ENCODE data around the gene ADGRE2. TPM values are rescaled to one million over a fixed set of nuclear protein-coding genes. Genes with fewer than 3 reads are reported as not detected.

The ADGRE2 gene
- total and polyA plus RNA-seq, 4 donors = 0.40 to 5.3 (median 1.2) TPM

- DNase-seq (ENCODE audit: low spot score) = no peak
- TF ChIP-seq TAF1 (conservative IDR thresholded peaks at IDR 0.05) = no peak
- no peaks in the 10 kb centered on the region for H3K4me1 ChIP-seq (ENCODE audit: control insufficient read depth in 4 of 4, insufficient read depth in 4 of 4, low read length in 3 of 4)
- peaks cover 20 to 69% (median 64%) of the 10 kb centered on the region in 4 donors for H3K36me3 ChIP-seq (ENCODE audit: control insufficient read depth in 4 of 4, insufficient read depth in 3 of 4, low read depth in 1 of 4, low read length in 3 of 4)
- no peak overlapping the region for H3K27ac ChIP-seq (ENCODE audit: low read depth in 1 of 2, low read length in 2 of 2)
- peaks cover 47 to 84% (median 76%) of the 10 kb centered on the region in 4 donors for H3K9me3 ChIP-seq (ENCODE audit: control insufficient read depth in 4 of 4, low read length in 3 of 4)
- no peak overlapping the region for H3K9ac ChIP-seq (ENCODE audit: low read depth in 1 of 2, low read length in 2 of 2)
- H3K4me3 ChIP-seq (ENCODE audit: low read depth in 1 of 3, low read length in 3 of 3) = peak overlapping the region in 2 of 3 donors; percentile 62 to 87
- 96% methylated on average over 18 of the region's 18 CpGs for WGBS
- no peaks in the 10 kb centered on the region for H3K27me3 ChIP-seq (ENCODE audit: control insufficient read depth in 4 of 4, insufficient read depth in 4 of 4, low read length in 3 of 4)
Observed at GRCh38 chr19:14718522-14719116, 59.7 kb downstream of the ADGRE2 start.

GRCh38 chr19:14715841-14716240 lies 62.5 kb downstream of the ADGRE2 start:
- H3K27me3 ChIP-seq (ENCODE audit: control insufficient read depth in 4 of 4, insufficient read depth in 4 of 4, low read length in 3 of 4) = no peaks in the 10 kb centered on the region
- H3K9ac ChIP-seq (ENCODE audit: low read depth in 1 of 2, low read length in 2 of 2) = no peak overlapping the region
- no peak overlapping the region for H3K27ac ChIP-seq (ENCODE audit: low read depth in 1 of 2, low read length in 2 of 2)
- no peak for TF ChIP-seq YY1 (IDR thresholded peaks at IDR 0.05)
- no peak for TF ChIP-seq ATF3 (IDR thresholded peaks at IDR 0.05)
- TF ChIP-seq FOXA2 (IDR thresholded peaks at IDR 0.05) = no peak
- TF ChIP-seq RAD21 (IDR thresholded peaks at IDR 0.05) = no peak
- 96% methylated on average over 4 of the region's 4 CpGs for WGBS
- H3K36me3 ChIP-seq (ENCODE audit: control insufficient read depth in 4 of 4, insufficient read depth in 3 of 4, low read depth in 1 of 4, low read length in 3 of 4) = peaks cover 20 to 71% (median 68%) of the 10 kb centered on the region in 4 donors
- peaks cover 49 to 81% (median 70%) of the 10 kb centered on the region in 4 donors for H3K9me3 ChIP-seq (ENCODE audit: control insufficient read depth in 4 of 4, low read length in 3 of 4)
- no peaks in the 10 kb centered on the region for H3K4me1 ChIP-seq (ENCODE audit: control insufficient read depth in 4 of 4, insufficient read depth in 4 of 4, low read length in 3 of 4)
- peak overlapping the region in 2 of 3 donors; percentile 57 to 59 for H3K4me3 ChIP-seq (ENCODE audit: low read depth in 1 of 3, low read length in 3 of 3)
- DNase-seq (ENCODE audit: low spot score) = no peak

DNA sequence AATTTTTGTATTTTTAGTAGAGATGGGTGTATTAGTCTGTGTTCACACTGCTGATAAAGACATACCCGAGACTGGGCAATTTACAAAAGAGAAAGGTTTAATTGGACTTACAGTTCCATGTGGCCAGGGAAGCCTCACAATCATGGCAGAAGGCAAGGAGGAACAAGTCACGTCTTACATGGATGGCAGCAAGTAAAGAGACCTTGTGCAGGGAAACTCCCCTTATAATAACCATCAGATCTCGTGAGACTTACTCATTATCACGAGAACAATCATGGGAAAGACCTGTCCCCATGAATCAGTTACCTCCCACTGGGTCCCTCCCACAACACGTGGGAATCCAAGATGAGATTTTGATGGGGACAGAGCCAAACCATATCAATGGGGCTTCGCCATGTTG lies 73.9 kb downstream of the ADGRE2 start:
- Histone ChIP-seq H3K27ac (ENCODE audit: low read depth in 1 of 2, low read length in 2 of 2) (no peak overlapping the region), H3K4me3 (ENCODE audit: low read depth in 1 of 3, low read length in 3 of 3) (no peak overlapping the region), H3K27me3 (ENCODE audit: control insufficient read depth in 4 of 4, insufficient read depth in 4 of 4, low read length in 3 of 4) (no peaks in the 10 kb centered on the region), H3K36me3 (ENCODE audit: control insufficient read depth in 4 of 4, insufficient read depth in 3 of 4, low read depth in 1 of 4, low read length in 3 of 4) (peaks cover 40 to 89% (median 67%) of the 10 kb centered on the region in 4 donors), H3K9me3 (ENCODE audit: control insufficient read depth in 4 of 4, low read length in 3 of 4) (peaks cover 0 to 8% (median 4%) of the 10 kb centered on the region in 4 donors), H3K4me1 (ENCODE audit: control insufficient read depth in 4 of 4, insufficient read depth in 4 of 4, low read length in 3 of 4) (no peaks in the 10 kb centered on the region), H3K9ac (ENCODE audit: low read depth in 1 of 2, low read length in 2 of 2) (no peak overlapping the region)
- 92% methylated on average over 6 of the region's 6 CpGs for WGBS
- no peak for DNase-seq (ENCODE audit: low spot score)
- TF ChIP-seq JUND (IDR thresholded peaks at IDR 0.05) = no peak
- TF ChIP-seq RAD21 (IDR thresholded peaks at IDR 0.05) = no peak
- TF ChIP-seq, protein P1, sequence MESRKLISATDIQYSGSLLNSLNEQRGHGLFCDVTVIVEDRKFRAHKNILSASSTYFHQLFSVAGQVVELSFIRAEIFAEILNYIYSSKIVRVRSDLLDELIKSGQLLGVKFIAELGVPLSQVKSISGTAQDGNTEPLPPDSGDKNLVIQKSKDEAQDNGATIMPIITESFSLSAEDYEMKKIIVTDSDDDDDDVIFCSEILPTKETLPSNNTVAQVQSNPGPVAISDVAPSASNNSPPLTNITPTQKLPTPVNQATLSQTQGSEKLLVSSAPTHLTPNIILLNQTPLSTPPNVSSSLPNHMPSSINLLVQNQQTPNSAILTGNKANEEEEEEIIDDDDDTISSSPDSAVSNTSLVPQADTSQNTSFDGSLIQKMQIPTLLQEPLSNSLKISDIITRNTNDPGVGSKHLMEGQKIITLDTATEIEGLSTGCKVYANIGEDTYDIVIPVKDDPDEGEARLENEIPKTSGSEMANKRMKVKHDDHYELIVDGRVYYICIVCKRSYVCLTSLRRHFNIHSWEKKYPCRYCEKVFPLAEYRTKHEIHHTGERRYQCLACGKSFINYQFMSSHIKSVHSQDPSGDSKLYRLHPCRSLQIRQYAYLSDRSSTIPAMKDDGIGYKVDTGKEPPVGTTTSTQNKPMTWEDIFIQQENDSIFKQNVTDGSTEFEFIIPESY (IDR thresholded peaks at IDR 0.05) = no peak
- TF ChIP-seq HNF4G (IDR thresholded peaks at IDR 0.05) = no peak
- TF ChIP-seq FOXA2 (IDR thresholded peaks at IDR 0.05) = no peak

DNA sequence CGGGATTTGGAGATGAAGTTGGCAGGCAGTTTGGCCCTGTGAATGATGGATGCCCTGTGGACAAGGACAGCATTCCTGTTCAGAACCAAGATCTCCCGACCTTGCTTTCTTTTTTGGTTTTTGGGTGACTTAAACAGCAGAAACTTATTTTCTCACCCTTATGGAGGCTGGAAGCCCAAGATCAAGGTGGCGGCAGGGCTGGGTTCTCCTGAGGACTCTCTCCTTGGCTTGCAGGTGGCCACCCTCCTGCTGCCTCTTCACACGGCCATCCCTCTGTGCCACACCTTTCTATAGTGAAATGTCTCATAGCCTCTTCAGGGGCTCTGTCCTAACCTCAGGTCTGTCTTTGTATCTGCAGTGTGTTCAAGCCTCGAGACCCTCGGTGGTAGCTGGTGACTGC lies 74.5 kb downstream of the ADGRE2 start:
- Histone ChIP-seq H3K36me3 (ENCODE audit: control insufficient read depth in 4 of 4, insufficient read depth in 3 of 4, low read depth in 1 of 4, low read length in 3 of 4) (peaks cover 43 to 88% (median 66%) of the 10 kb centered on the region in 4 donors), H3K4me3 (ENCODE audit: low read depth in 1 of 3, low read length in 3 of 3) (no peak overlapping the region), H3K27me3 (ENCODE audit: control insufficient read depth in 4 of 4, insufficient read depth in 4 of 4, low read length in 3 of 4) (no peaks in the 10 kb centered on the region), H3K9ac (ENCODE audit: low read depth in 1 of 2, low read length in 2 of 2) (no peak overlapping the region), H3K4me1 (ENCODE audit: control insufficient read depth in 4 of 4, insufficient read depth in 4 of 4, low read length in 3 of 4) (no peaks in the 10 kb centered on the region), H3K9me3 (ENCODE audit: control insufficient read depth in 4 of 4, low read length in 3 of 4) (peaks cover 0 to 7% (median 3%) of the 10 kb centered on the region in 4 donors), H3K27ac (ENCODE audit: low read depth in 1 of 2, low read length in 2 of 2) (no peak overlapping the region)
- WGBS = 97% methylated on average over 6 of the region's 6 CpGs
- no peak for DNase-seq (ENCODE audit: low spot score)
- no peak for TF ChIP-seq HNF4G (IDR thresholded peaks at IDR 0.05)
- TF ChIP-seq CTCF (IDR thresholded peaks at IDR 0.05; ENCODE audit: low read depth, low read length, missing input control) = no peak
- no peak for TF ChIP-seq GABPA (IDR thresholded peaks at IDR 0.05 in 1 of 2, conservative IDR thresholded peaks at IDR 0.05 in 1 of 2)
- TF ChIP-seq RAD21 (IDR thresholded peaks at IDR 0.05) = no peak
